ENCODE results near the gene TESMIN.

Gene TESMIN

DNA sequence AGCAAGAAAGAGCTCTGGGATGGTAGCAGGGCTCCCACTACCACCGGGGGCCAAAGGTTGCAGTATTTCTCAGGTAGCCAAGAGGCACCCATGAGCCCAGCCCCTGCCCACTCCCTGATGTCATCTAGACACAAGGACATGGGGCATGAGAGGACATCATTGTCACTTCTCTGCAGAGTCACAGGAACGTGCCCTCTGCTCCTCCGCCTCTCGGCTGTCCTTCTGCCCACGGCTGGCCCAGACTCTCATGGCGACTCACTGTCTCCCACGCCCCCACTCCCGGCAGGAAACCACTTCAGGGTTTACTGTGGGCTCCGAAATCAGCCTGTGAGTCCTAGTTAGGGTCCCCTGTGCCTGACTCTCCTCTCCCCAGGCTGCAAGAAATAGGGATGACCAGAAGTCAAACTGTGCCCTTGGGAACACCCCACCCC is 68.8 kb downstream of the TESMIN start:
- Histone ChIP-seq H3K27me3 (peaks cover 56% of the 10 kb centered on the region), H3K9me3 (0 out of 2 replicates have a peak, but pooled peaks cover 4% of the 10 kb centered on the region), H3K4me2 (no peak overlapping the region), H4K20me1 (peaks cover 33% of the 10 kb centered on the region; the same call in 1 of the 2 replicates), H3K4me3 (no peak overlapping the region), H3K36me3 (no peaks in the 10 kb centered on the region), H3K9ac (no peak overlapping the region), H3K27ac (no peak overlapping the region), H3K4me1 (peaks cover 19% of the 10 kb centered on the region)
- no peak for TF ChIP-seq Cebpa-rat (IDR thresholded peaks at IDR 0.05)

DNA sequence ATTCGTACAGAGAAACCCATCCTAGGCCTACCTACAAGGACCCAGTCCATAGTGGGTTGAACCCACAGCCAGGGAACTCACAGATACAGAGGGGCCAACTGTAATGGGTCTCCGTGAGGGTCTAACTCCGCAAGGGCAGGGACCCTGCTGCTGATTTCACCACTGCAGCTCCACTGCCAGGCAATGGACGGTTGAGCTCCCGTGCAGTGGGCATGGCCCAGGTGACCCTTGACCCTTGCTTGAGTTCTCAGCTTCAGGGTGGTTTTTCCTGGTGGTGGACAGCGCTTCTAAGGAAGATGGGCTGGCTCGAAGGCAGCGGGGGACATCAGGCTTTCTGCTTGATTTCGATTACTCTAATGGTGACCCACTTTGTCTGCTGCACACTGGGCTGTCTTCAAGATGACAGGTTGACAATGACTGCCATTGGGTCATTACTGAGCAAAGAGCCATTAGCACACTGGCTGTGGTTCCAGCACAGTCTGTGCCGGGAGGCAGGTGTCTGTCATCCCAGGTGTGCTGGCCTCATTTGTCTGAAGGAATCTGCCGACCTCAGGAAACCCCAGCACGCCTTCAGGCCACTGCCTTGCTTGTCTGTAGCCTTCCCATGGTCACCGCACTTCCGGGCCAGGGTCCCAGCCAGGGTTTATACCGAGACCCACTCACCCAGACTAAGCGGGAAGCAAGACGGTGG is 70.6 kb downstream of the TESMIN start:
- H3K27ac ChIP-seq = no peak overlapping the region
- H3K4me3 ChIP-seq = no peak overlapping the region
- H3K9ac ChIP-seq = no peak overlapping the region
- H4K20me1 ChIP-seq = peaks cover 23% of the 10 kb centered on the region; the same call in 1 of the 2 replicates
- no peak overlapping the region for H3K4me2 ChIP-seq
- peaks cover 38% of the 10 kb centered on the region for H3K27me3 ChIP-seq
- H3K9me3 ChIP-seq = 0 out of 2 replicates have a peak, but pooled peaks cover 4% of the 10 kb centered on the region
- H3K4me1 ChIP-seq = peaks cover 26% of the 10 kb centered on the region
- TF ChIP-seq Cebpa-rat (IDR thresholded peaks at IDR 0.05) = no peak
- H3K36me3 ChIP-seq = no peaks in the 10 kb centered on the region

DNA sequence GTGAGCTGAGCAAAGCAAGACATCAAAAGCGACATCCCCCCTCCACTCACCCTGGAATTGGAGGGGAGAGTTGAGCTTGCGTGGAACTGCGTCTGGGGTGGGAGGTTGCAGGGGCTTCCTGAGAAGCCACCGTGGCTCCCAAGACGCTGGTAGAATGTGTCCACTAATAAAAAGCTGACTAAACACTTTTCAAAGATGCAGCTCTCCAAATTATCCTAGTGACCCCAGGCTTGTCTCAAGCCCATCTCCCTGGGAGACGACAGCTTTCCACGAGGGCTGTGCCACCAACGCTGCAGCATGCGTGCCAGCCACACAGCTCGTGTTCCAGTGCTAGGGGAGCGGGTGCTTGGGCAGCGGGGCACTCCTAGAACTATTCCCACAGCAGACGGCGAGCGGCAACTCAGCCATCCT is 73.3 kb downstream of the TESMIN start:
- H3K27me3 ChIP-seq = peaks cover 11% of the 10 kb centered on the region
- peaks cover 21% of the 10 kb centered on the region for H3K4me1 ChIP-seq
- H3K27ac ChIP-seq = no peak overlapping the region
- TF ChIP-seq Cebpa-rat (IDR thresholded peaks at IDR 0.05) = no peak
- H3K9me3 ChIP-seq = peaks cover 4% of the 10 kb centered on the region; the same call in 1 of the 2 replicates
- H4K20me1 ChIP-seq = no peaks in the 10 kb centered on the region
- peak overlapping the region; percentile 49 for H3K4me2 ChIP-seq
- no peak overlapping the region for H3K9ac ChIP-seq
- no peak overlapping the region for H3K4me3 ChIP-seq
- H3K36me3 ChIP-seq = no peaks in the 10 kb centered on the region

DNA sequence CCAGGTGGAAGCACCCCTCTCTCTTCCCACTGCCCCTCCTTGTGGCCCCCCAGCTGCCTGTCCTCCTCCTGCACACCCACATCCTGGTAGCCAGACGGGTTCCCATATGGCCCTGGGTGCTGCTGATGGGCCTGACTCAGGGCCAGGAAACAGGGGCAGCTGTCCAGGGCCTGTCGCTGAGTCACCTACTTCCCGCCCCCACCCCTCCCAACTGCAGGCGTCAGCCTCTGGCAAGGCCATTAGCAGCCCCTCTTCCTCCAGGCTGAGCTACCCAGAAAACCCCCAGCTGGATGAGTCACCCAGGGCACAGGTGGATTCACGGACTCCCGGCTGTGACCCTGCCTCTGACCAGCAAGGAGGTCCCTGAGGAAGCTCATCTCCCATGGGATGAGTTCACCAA is 73.9 kb downstream of the TESMIN start:
- peaks cover 4% of the 10 kb centered on the region; the same call in 1 of the 2 replicates for H3K9me3 ChIP-seq
- peaks cover 16% of the 10 kb centered on the region for H3K4me1 ChIP-seq
- H4K20me1 ChIP-seq = no peaks in the 10 kb centered on the region
- TF ChIP-seq Cebpa-rat (IDR thresholded peaks at IDR 0.05) = no peak
- H3K36me3 ChIP-seq = no peaks in the 10 kb centered on the region
- H3K27ac ChIP-seq = no peak overlapping the region
- peaks cover 5% of the 10 kb centered on the region for H3K27me3 ChIP-seq
- no peak overlapping the region for H3K4me3 ChIP-seq
- peak overlapping the region; percentile 49 for H3K4me2 ChIP-seq
- no peak overlapping the region for H3K9ac ChIP-seq

DNA sequence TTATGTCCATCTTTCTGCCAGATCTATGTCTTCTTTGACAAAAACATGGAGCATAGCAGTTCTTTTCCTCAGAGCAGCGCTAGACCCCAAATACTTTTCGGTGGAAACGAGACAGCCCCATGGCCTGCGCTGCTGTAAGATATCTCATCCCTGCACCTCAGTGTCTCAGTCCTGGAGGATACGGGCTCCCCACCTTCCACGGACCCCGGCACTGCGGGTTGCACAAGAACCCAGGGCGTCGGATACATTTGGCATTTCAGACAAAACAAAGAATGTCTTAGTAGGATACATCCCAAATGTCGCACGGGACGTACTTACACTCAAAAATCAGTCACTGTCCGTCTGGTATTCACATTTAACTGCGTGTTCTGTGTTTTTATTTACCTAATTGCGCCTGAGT is 76.9 kb downstream of the TESMIN start:
- Histone ChIP-seq H3K4me2 (no peak overlapping the region), H3K9me3 (peaks cover 6% of the 10 kb centered on the region), H3K27ac (no peak overlapping the region), H4K20me1 (no peaks in the 10 kb centered on the region), H3K36me3 (no peaks in the 10 kb centered on the region), H3K27me3 (no peaks in the 10 kb centered on the region), H3K4me1 (peaks cover 27% of the 10 kb centered on the region), H3K9ac (no peak overlapping the region), H3K4me3 (no peak overlapping the region)
- TF ChIP-seq Cebpa-rat (IDR thresholded peaks at IDR 0.05) = no peak

DNA sequence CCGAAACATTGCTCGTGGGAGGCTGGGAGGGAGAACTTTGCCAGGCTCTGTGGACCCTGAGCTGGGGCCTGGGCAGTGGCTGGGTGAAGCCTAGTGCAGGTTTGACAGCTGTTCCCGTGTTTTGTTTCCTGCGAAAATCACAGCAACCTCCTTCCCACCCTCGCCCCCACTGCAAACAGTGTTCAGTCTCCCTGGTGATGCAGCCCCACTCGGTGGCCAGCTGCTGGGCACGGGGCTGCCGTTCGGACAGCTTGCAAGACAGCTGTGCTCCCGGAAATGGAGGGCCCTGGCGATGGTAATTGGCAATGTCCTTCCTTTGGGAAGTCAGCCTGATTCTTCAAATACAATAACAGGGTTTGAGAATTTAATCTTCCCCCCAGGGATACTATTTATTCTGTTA is 77.3 kb downstream of the TESMIN start:
- no peak for TF ChIP-seq Cebpa-rat (IDR thresholded peaks at IDR 0.05)
- Histone ChIP-seq H3K4me2 (no peak overlapping the region), H3K9ac (no peak overlapping the region), H3K36me3 (no peaks in the 10 kb centered on the region), H3K27me3 (no peaks in the 10 kb centered on the region), H3K27ac (no peak overlapping the region), H3K4me3 (no peak overlapping the region), H3K4me1 (peaks cover 32% of the 10 kb centered on the region), H4K20me1 (no peaks in the 10 kb centered on the region), H3K9me3 (peaks cover 6% of the 10 kb centered on the region)

DNA sequence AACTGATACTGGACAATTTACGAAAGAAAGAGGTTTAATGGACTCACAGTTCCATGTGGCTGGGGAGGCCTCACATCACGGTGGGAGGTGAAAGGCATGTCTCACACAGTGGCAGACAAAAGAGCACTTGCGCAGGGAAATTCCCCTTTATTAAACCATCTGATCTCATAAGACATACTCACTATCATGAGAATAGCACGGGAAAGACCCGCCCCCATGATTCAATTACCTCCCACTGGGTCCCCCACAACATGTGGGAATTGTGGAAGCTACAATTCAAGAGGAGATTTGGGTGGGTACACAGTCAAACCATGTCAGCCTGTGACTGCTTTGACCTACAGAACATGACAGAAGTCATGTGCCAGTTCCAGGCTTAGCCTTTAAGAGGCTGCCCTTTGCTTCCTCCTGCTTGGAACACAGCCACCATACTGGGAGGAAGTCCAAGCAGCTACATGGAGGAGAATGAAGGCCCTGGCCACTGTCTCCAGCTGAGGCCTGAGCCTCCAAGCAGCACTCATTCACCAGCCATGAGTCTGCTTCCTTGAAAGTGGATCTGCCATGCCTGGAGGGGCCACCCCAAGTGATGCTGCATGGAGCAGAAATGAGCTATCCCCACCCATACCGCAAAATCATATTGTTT is 77.9 kb downstream of the TESMIN start:
- H3K27me3 ChIP-seq = no peaks in the 10 kb centered on the region
- no peak overlapping the region for H3K4me2 ChIP-seq
- no peaks in the 10 kb centered on the region for H3K36me3 ChIP-seq
- H3K27ac ChIP-seq = no peak overlapping the region
- no peak overlapping the region for H3K9ac ChIP-seq
- no peaks in the 10 kb centered on the region for H4K20me1 ChIP-seq
- no peak overlapping the region for H3K4me3 ChIP-seq
- H3K4me1 ChIP-seq = peaks cover 31% of the 10 kb centered on the region
- peaks cover 6% of the 10 kb centered on the region for H3K9me3 ChIP-seq
- no peak for TF ChIP-seq Cebpa-rat (IDR thresholded peaks at IDR 0.05)

DNA sequence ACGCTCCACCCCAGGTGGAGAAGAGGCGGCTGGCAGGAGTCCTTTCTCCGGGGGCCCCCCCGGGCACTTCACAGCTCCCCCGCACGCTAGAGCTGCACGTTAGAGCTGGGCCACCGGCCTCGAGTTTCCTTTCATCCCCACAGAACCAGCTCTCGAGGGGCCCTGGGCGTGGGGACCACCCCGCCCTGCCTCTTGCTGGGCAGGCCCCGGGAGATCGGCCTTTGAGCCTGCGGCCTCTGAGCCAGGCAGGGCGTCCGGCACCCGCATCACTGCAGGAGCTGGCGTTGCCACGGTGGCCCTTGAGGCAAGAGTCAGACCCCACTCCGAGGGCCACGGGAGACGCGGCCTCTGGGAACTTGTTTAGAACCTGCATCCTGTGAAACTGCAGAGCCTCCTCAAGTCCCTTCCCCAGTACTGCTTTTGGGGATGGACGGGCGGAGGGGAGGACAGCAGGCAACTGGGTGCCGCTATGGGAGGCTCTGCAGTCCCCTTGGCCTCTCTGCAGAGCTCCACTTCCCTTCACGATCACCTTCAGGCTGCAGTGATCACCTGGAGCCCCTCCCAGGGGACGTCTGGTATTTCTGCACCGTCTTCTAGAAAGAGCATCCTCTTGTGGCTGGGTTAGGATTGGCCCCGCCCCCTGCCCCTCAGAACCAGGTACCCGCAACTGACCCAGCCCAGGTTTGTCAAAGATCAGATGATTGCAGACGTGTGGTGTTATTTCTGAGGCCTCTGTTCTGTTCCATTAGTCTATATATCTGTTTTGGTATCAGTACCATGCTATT is 80.9 kb downstream of the TESMIN start:
- Histone ChIP-seq H3K4me3 (no peak overlapping the region), H3K4me1 (peaks cover 16% of the 10 kb centered on the region), H3K36me3 (no peaks in the 10 kb centered on the region), H3K4me2 (peak overlapping the region; percentile 66), H3K27ac (no peak overlapping the region), H4K20me1 (no peaks in the 10 kb centered on the region), H3K9ac (no peak overlapping the region), H3K9me3 (peaks cover 6% of the 10 kb centered on the region), H3K27me3 (no peaks in the 10 kb centered on the region)
- TF ChIP-seq Cebpa-rat (IDR thresholded peaks at IDR 0.05) = no peak

DNA sequence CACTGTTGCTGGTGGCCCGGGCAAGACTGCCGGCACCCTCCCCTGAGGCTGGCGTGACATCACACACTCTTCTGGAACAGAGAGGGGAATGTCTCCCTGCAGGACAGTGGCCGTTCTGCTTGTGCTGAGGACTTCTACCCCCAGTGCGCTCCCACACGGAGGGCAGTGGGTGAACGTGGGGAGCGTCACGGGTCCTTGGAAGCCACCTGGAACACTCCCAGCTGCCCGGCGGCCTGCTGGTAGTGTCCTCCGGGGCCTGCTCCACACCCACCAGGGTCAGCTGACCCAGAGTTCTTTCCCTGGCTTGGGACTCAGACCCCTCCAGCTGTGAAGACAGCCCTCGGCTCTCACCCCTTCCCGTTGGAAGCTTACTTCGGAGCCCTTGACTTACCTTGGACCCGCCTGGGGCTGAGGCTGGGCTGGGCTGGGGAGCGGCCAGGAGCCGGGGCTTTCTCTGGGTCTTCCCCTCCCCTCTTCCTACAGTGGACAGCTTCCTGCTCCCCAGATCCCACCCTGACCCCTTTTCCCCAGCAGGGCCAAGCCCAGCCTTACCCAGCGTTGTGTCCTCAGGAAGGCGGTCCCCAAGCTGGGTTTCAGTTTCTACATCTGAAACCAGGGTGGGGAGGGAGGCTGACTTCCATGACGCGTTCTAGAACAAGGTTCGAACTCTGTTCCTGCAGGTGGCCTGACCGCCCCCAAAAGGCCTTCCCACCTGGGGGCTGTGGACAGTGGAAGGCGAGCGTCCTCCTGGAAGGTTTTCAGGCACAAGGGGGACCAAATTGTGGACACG is 81.8 kb downstream of the TESMIN start:
- Histone ChIP-seq H3K36me3 (no peaks in the 10 kb centered on the region), H3K4me1 (peaks cover 24% of the 10 kb centered on the region), H3K4me2 (peak overlapping the region; percentile 66), H3K27me3 (no peaks in the 10 kb centered on the region), H3K9me3 (peaks cover 6% of the 10 kb centered on the region), H3K4me3 (no peak overlapping the region), H3K9ac (no peak overlapping the region), H3K27ac (no peak overlapping the region), H4K20me1 (0 out of 2 replicates have a peak, but pooled peaks cover 6% of the 10 kb centered on the region)
- TF ChIP-seq Cebpa-rat (IDR thresholded peaks at IDR 0.05) = no peak

All from BLaER1 (cell line).